COLO668 (cell line): Measurements from ENCODE around the gene COIL.
"Not testable (repeated sequence)": the region's sequence is repeated elsewhere in the genome, so short reads cannot be mapped to it uniquely, and the experiment has no call there.

ENCODE experiments used
- DNase-seq: peaks from one replicate; lab custom pipeline; 2025; ENCODE audit not compliant: unreplicated experiment; lab: John Stamatoyannopoulos, UW

The COIL gene

DNA sequence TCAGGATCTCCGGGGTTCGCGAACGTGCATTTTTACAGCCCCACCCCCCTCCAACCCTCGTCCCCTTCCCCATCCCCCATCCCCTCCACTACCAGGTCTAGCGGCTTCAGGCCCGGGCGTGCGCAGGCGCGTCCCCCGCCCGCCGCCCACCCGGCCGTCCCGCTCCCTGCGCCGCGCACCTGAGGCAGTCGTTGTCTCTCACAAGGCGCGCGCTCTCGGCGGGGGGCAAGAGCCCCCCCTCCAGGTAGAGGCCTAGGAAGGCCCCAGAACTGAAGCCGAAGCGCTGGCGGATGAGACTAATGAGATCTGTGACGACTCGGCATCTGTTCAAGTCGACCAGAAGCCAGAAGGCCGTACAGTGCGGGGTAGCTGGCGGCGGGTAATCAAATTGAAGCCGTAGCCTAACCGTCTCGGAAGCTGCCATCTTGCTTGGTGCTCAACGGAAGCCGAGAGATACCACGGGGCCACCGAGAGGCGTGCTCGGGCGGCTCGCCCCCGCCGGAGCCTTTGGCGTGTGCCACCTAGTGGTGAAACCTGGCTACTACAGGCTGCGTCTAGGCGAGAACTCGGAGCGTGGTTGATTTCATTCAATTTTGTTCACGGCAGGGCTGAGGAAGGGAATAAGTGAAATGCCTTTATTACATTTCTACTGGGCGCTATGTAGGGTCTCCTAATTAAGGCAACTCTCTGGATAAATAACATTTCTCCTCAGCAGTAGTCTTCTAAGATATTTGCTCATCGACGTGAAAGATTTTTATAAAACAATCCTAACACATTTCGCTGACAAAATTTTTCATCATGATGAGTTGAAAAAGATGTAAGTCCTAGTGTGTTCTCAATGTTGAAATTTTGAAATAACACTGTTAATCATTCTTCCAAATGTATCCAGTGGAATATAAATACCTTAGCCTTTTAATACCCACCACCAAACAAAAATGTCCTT is at the start of gene COIL:
Gene COIL (minus strand): TSS at position 455 of the 943 bp plus-strand sequence. CDS start 31 bp downstream, at position 424.
- peak; percentile 88 for DNase-seq

DNA sequence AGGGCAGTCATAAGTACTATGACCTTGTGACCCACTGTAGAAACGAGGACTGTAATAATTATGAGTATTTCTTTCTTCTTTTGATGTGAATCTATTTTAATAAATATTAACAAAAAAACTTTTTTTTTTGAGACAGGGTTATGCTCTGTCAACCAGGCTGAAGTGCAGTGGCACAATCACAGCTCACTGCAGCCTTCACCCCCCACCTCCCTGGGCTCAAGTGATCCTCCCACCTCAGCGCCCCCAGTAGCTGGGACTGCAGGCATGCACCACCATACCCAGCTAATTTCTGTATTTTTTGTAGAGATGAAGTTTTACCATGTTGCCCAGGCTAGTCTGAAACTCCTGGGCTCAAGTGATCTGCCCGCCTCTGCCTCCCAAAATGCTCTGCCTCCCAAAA is 49.6 kb upstream of the COIL start:
- no peak for DNase-seq

- peak; percentile 16 for DNase-seq
Measured at GRCh38 chr17:57009737-57010445, 49.0 kb upstream of the COIL start.

DNA sequence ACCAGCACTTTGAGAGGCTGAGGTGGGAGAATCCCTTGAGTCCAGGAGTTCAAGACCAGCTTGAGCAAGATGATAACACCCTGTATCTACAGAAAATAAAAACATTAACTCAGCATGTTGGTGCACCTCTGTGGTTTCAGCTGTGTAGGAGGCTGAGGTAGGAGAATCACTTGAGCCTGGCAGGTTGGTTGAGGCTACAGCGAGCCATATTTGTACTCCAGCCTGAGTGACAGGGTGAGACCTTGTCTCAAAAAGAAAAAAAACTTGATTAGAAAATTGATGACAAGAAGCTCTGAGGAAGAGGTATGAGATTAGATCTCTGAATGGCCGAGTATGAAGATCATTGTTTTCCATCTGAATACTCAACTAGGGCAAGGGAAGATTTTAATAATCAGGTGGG is 48.1 kb upstream of the COIL start:
- DNase-seq = no peak

DNA sequence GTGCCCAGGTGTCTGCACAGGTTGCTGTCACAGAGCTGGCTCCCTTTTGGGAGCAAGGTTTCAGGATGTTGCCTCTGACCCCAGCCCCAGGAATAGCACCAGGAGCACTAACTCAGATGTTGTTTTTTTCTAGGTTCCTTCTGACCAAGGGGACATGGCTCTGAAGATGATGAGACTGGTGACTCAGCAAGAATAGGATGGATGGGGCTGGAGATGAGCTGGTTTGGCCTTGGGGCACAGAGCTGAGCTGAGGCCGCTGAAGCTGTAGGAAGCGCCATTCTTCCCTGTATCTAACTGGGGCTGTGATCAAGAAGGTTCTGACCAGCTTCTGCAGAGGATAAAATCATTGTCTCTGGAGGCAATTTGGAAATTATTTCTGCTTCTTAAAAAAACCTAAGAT is 45.2 kb upstream of the COIL start:
- no peak for DNase-seq

DNA sequence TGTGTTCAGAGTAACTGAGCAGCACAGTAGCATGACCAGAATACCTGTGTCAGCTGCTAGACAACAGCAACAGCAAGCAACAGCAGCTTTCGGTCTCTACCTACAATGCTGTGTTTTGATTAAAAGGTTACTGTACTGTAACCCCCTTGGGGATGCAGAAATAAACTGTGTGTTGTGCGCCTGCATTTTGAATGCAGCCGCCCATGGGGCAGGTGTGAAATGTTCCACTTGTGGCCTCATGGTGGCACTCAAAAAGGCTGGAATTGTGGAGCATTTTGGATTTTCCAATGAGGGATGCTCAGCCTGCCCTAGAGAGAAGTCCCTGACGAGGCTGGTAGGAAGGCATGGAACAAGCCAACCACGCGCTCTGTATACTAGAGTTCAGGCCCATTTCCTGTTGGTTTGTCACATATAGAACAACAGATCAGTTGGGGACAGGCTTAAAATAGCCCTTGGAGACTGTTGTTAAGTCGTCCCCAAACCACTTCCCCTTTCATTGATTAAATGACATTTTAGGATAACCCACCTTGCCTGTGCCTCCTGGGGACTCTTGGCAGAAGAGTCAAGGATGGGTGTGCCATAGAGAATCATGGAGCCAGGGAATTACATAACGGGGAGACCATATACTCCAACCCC is 44.2 kb upstream of the COIL start:
- DNase-seq = peak; percentile 4

DNA sequence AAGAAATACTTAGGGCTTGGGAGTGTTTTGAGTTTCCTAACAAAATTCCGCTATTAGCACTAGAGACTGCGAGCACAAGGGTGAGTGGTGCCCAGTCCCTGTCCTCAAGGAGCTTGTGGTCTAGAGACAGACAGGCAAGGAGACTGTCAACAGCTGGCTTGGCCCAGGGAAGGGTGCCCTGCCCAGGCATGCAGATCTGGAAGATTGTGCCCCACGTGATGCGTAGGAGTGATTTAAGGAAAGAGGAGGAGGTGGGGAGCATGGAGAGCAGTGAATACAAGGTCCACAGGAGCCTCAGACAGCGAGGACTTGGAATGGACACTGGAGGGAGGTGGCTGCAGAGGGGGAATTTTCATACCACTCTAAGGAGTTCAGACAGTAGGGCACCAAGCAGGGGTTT is 42.1 kb upstream of the COIL start:
- no peak for DNase-seq

GRCh38 chr17:57001541-57001940 is 40.7 kb upstream of the COIL start:
- DNase-seq = no peak

DNA sequence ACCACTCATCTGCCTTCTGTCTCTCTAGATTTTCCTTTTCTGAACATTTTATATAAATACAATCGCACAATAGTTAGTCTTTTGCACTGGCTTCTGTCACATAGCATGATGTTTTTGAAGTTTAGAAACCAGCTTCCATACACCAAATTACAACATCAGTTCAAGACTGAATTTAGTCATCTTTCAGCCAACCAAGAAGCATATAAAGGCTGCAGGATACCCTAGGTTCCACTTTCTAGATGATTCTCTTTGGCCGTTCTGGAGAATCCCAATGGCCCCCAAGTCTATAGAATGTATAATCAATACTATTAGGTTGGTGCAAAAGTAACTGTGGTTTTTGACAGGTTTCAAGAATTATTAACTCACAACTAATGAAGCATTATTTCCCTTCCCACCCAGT is 36.5 kb upstream of the COIL start:
- DNase-seq = no peak

DNA sequence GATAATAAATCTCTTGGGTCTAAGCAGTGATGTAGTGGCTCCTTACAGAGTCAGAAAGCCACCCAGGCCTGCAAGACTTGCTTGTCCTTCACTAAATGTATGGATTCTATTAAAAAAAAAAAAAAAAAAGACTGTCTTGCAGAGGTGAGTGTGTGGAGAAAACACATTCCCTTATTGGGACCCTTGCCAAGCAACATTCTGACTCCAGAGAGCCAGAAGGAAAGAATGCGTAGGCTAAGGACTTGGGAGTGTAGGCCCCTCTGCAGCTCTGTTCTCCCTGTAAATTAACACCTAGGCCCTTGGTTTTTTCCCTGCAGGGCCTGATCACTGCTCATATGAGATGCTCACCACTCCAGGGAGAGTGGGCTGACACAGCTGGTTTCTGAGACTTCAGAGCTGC is 34.9 kb upstream of the COIL start:
- DNase-seq = no peak

- DNase-seq = no peak
Measured at GRCh38 chr17:56994009-56994792, 33.4 kb upstream of the COIL start.

DNA sequence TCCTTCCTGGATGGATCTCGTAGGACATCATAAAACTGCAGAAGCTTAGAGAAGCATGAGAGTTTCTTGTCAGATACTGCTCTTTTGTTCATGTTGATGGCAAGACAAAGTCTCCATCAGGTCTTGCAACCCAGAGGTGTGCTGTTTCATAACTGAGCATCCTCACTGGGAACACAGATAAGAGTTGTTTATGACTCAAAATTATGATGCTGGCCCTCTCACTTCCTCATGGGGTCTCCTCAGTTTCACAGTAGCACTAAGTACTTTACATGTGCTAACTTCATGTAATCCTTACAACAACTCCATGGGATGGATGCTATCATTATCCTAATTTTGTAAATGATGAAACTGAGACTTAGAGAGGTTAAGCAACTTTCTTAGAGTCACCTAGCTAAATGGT is 31.5 kb upstream of the COIL start:
- no peak for DNase-seq

DNA sequence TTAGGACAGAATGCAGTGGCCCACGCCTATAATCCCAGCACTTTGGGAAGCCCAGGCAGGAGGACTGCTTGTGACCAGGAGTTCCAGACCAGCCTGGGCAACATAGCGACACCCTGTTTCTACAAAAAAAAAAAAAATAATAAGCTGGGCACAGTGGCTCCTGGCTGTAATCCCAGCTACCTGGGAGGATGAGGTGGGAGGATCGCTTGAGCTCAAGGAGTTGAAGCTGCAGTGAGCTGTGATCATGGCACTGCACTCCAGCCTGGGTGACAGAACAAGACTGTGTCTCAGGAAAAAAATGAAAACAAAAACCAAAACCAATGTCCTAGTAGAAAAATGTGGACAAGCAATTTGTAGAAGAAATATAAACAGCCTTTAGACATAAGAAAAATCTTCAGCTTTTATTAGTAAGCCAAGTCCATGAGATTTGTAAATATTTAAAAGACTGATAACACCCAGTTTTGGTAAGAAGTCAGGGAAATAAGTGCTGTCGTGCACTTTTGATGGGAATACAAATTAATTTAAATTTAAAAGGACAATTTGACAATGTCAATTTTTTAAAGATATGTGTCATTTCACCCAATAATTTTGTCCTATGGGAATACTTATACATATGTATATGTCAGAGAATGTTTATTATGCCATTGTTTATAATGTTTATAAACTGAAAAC is 28.2 kb upstream of the COIL start:
- no peak for DNase-seq

GRCh38 chr17:56987283-56987834 is 26.5 kb upstream of the COIL start:
- DNase-seq = no peak

- no peak for DNase-seq
Measured at GRCh38 chr17:56985371-56986162, 24.7 kb upstream of the COIL start.

GRCh38 chr17:56983366-56983765 is 22.5 kb upstream of the COIL start:
- DNase-seq = no peak

DNA sequence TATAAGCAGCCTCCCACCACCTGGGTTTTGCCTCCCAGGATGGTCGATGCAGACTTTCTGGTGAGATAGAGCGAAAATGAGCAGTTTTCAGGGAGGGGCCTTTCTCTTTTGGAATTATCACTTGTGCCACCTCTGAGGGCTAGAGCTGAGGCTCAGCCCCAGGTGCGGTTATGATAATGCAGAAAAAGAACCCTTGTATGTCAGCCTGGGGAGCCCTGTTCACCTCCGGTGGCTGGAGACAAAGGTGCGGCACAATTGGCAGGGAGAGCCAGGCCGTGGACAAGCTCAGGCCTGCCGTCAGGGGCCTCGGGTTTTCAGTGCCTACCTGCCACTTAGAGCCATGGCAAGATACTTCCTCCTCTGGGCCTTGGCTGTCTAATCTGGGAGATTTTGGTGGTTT is 21.5 kb upstream of the COIL start:
- peak; percentile 7 for DNase-seq

DNA sequence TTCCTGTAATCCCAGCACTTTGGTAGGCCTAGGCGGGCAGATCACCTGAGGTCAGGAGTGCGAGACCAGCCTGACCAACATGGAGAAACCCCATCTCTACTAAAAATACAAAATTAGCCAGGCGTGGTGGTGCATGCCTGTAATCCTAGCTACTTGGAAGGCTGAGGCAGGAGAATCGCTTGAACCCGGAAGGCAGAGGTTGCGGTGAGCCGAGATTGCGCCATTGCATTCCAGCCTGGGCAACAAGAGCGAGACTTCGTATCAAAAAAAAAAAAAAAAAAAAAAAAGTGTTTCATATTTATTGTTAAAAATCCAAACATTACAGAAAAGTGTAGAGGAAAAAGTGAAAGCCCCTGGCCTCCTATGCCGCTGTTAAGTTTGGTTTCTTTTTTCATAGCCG is 19.7 kb upstream of the COIL start:
- DNase-seq = not testable (repeated sequence)

GRCh38 chr17:56979091-56979480 is 18.2 kb upstream of the COIL start:
- DNase-seq = no peak
